Measurements from ENCODE around the gene ARL9.

Gene ARL9

DNA sequence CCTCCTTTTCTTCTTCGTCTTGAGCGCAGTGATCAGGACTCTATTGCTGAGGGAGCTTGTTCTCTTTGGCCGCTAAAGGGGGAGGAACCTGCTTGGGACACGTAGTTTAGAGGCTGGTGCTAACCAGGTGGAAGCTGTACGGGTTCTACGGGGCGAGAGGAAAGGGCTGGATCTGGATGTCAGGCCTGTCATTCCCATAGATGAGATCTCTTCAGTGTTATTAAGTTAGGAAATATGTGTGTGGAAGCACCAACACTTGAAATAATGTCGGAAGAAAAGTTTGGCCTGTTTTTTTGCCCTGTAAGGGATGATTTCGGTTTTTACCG, 37.5 kb upstream of the ARL9 start:
- H3K4me1 ChIP-seq (ENCODE audit: control insufficient read depth, insufficient read depth, low read length) = peaks cover 7% of the 10 kb centered on the region
- no peaks in the 10 kb centered on the region for H3K9me3 ChIP-seq (ENCODE audit: control insufficient read depth, low read length)
- H3K36me3 ChIP-seq (ENCODE audit: control insufficient read depth, insufficient read depth, low read length) = peaks cover 23% of the 10 kb centered on the region
- peak overlapping the region; percentile 78 for H3K27ac ChIP-seq (ENCODE audit: insufficient read depth, low read depth, low read length, poor library complexity, severe bottlenecking)
- H3K27me3 ChIP-seq (ENCODE audit: control insufficient read depth, insufficient read depth, low read length, poor library complexity, severe bottlenecking) = no peaks in the 10 kb centered on the region
- whole genome bisulfite sequencing, 2 experiments = 2% methylated on average over 10 of the region's 10 CpGs
- H3K4me3 ChIP-seq (ENCODE audit: insufficient read depth, low read depth, low read length) = peak overlapping the region; percentile 73

DNA sequence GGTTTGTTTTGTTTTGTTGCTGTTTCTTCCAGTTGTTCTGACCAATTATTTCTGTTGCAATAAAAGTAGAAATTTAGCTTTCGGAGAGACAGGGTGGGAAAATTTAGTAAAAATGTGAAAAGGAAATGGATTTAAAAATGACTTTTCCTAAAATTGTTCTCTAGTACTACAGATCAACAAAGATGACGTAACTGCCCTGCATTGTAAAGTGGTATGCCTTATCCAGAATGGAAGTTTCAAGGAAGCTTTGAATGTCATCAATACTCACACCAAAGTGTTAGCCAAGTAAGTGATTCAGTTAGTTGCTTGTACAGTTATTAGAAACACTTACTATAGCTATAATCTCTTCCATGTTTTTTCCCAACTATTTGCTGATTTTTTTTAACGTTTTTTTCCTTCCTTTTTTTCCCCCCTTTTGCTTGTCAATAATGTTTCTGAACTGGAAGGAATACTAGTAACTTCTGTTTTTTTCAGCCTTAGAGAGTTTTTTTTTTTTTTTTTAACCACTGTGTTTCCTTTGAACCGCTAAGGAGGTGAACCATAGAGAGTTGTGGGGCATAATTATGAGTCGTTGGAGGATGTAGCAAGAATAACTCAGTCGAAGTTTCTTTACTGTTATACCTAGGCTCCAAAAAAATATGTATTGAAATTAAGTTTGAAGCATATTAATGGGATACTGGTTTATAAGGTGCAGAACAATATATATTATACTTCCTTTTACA, 35.9 kb upstream of the ARL9 start:
- H3K36me3 ChIP-seq (ENCODE audit: control insufficient read depth, insufficient read depth, low read length) = peaks cover 24% of the 10 kb centered on the region
- no peaks in the 10 kb centered on the region for H3K9me3 ChIP-seq (ENCODE audit: control insufficient read depth, low read length)
- H3K27me3 ChIP-seq (ENCODE audit: control insufficient read depth, insufficient read depth, low read length, poor library complexity, severe bottlenecking) = no peaks in the 10 kb centered on the region
- no peak overlapping the region for H3K4me3 ChIP-seq (ENCODE audit: insufficient read depth, low read depth, low read length)
- WGBS, 2 experiments = 88 to 90% methylated on average over 6 of the region's 6 CpGs
- no peak overlapping the region for H3K27ac ChIP-seq (ENCODE audit: insufficient read depth, low read depth, low read length, poor library complexity, severe bottlenecking)
- H3K4me1 ChIP-seq (ENCODE audit: control insufficient read depth, insufficient read depth, low read length) = peaks cover 7% of the 10 kb centered on the region

DNA sequence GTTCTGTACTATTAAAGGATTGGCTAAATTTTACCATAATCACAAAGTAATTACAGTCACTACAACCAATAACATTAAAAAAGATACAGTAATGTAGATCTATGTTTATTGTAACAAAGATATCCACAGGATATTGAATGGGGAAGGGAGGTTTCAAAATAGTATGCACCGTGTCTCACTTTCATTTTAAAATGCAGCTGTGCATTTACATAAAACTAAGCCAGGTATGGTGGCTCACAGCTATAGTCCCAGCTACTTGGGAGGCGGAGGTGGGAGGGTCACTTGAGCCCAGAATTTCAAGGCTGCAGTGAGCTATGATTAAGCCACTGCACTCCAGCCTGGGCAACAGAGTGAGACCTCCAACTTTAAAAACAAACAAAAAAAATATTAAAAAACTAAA, 29.7 kb upstream of the ARL9 start:
- Histone ChIP-seq H3K27ac (ENCODE audit: insufficient read depth, low read depth, low read length, poor library complexity, severe bottlenecking) (no peak overlapping the region), H3K36me3 (ENCODE audit: control insufficient read depth, insufficient read depth, low read length) (peaks cover 39% of the 10 kb centered on the region), H3K9me3 (ENCODE audit: control insufficient read depth, low read length) (no peaks in the 10 kb centered on the region), H3K4me3 (ENCODE audit: insufficient read depth, low read depth, low read length) (no peak overlapping the region), H3K27me3 (ENCODE audit: control insufficient read depth, insufficient read depth, low read length, poor library complexity, severe bottlenecking) (no peaks in the 10 kb centered on the region), H3K4me1 (ENCODE audit: control insufficient read depth, insufficient read depth, low read length) (no peaks in the 10 kb centered on the region)
- WGBS, 2 experiments = 94 to 100% methylated on average over 2 of the region's 2 CpGs

DNA sequence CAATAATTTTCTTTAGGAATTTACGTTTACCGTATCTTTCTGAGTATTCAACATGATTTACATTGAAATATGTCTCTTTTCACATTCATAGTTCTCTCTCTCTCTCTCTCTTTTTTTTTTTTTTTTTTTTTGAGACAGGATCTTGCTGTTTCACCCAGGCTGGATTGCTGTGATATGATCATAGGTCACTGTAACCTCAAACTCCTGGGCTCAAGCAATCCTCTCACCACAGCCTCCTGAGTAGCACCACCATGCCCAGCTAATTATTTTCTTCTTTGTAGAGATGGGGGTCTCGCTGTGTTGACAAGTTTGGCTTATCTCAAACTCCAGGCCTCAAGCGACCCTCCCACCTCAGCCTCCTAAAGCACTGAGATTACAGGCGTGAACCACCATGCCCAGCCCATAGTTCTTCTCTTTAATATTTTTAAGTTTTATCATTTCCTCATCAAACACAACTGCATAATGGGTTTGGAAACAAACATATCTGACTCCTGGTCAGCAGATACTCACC, 28.3 kb upstream of the ARL9 start:
- H3K4me3 ChIP-seq (ENCODE audit: insufficient read depth, low read depth, low read length) = no peak overlapping the region
- peaks cover 31% of the 10 kb centered on the region for H3K36me3 ChIP-seq (ENCODE audit: control insufficient read depth, insufficient read depth, low read length)
- no peaks in the 10 kb centered on the region for H3K9me3 ChIP-seq (ENCODE audit: control insufficient read depth, low read length)
- WGBS, 2 experiments = 93 to 96% methylated on average over 5 of the region's 5 CpGs
- no peaks in the 10 kb centered on the region for H3K27me3 ChIP-seq (ENCODE audit: control insufficient read depth, insufficient read depth, low read length, poor library complexity, severe bottlenecking)
- H3K27ac ChIP-seq (ENCODE audit: insufficient read depth, low read depth, low read length, poor library complexity, severe bottlenecking) = no peak overlapping the region
- no peaks in the 10 kb centered on the region for H3K4me1 ChIP-seq (ENCODE audit: control insufficient read depth, insufficient read depth, low read length)

DNA sequence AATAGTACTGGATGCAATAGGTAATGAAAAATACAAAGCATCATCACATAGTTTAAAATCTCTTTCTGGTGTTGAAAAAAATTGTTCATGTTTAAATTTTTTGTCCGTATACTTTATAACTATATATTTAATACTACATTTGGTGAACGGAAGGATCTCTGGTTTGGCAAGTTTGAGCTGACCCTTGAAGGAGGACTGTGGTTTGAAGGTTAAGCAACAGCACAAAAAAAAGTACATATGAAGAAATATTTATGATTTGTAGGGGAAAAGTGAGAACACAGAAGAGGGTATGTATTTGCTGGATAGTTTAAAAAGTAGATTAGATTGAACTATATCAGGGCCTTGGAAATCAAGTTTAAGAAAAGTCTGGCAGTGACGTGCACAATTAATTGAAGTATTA, 24.9 kb upstream of the ARL9 start:
- Histone ChIP-seq H3K4me3 (ENCODE audit: insufficient read depth, low read depth, low read length) (no peak overlapping the region), H3K27me3 (ENCODE audit: control insufficient read depth, insufficient read depth, low read length, poor library complexity, severe bottlenecking) (no peaks in the 10 kb centered on the region), H3K4me1 (ENCODE audit: control insufficient read depth, insufficient read depth, low read length) (no peaks in the 10 kb centered on the region), H3K27ac (ENCODE audit: insufficient read depth, low read depth, low read length, poor library complexity, severe bottlenecking) (no peak overlapping the region), H3K9me3 (ENCODE audit: control insufficient read depth, low read length) (no peaks in the 10 kb centered on the region), H3K36me3 (ENCODE audit: control insufficient read depth, insufficient read depth, low read length) (peaks cover 19% of the 10 kb centered on the region)
- 97 to 98% methylated on average over 2 of the region's 3 CpGs for WGBS, 2 experiments

DNA sequence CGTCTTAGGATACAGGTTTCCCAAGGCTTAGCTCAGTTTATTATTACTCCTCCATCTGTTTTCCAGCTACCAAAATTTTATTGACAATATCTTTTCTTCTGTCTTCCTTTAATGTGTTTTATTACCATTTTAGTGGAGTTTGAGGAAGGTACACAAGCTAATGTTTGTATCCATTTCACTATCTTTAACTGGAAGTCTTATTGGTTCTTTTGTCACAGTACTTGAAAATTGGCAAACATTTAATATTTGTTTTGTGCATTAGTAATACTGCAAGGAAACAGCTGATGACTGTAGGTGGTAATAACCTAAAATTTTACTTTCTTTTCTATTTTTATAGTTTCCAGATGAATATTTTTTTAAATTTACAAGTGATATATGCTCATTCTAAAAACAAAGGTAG, 9.3 kb upstream of the ARL9 start:
- Histone ChIP-seq H3K4me1 (ENCODE audit: control insufficient read depth, insufficient read depth, low read length) (no peaks in the 10 kb centered on the region), H3K9me3 (ENCODE audit: control insufficient read depth, low read length) (no peaks in the 10 kb centered on the region), H3K27ac (ENCODE audit: insufficient read depth, low read depth, low read length, poor library complexity, severe bottlenecking) (no peak overlapping the region), H3K4me3 (ENCODE audit: insufficient read depth, low read depth, low read length) (no peak overlapping the region), H3K36me3 (ENCODE audit: control insufficient read depth, insufficient read depth, low read length) (peaks cover 13% of the 10 kb centered on the region), H3K27me3 (ENCODE audit: control insufficient read depth, insufficient read depth, low read length, poor library complexity, severe bottlenecking) (no peaks in the 10 kb centered on the region)
- WGBS, 2 experiments = 90 to 92% methylated on average over 1 of the region's 1 CpG

DNA sequence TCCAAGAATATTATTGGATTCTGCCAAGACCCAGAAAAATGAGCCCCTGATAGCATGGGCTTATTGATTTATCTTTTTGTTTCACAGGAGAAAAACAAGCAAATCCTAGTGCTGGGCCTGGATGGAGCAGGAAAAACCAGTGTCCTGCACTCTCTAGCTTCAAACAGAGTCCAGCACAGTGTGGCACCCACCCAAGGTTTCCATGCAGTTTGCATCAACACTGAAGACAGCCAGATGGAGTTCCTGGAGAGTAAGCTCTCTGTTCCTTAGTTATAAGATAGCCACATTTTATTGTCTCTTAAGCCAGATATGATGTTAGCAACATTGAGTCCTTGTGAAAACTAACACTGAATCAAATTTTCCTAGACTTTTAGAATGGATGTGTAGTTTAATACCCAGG, 5.5 kb downstream of the ARL9 start:
- Histone ChIP-seq H3K27ac (ENCODE audit: insufficient read depth, low read depth, low read length, poor library complexity, severe bottlenecking) (no peak overlapping the region), H3K4me1 (ENCODE audit: control insufficient read depth, insufficient read depth, low read length) (peaks cover 5% of the 10 kb centered on the region), H3K9me3 (ENCODE audit: control insufficient read depth, low read length) (no peaks in the 10 kb centered on the region), H3K27me3 (ENCODE audit: control insufficient read depth, insufficient read depth, low read length, poor library complexity, severe bottlenecking) (peaks cover 12% of the 10 kb centered on the region), H3K4me3 (ENCODE audit: insufficient read depth, low read depth, low read length) (no peak overlapping the region), H3K36me3 (ENCODE audit: control insufficient read depth, insufficient read depth, low read length) (no peaks in the 10 kb centered on the region)

DNA sequence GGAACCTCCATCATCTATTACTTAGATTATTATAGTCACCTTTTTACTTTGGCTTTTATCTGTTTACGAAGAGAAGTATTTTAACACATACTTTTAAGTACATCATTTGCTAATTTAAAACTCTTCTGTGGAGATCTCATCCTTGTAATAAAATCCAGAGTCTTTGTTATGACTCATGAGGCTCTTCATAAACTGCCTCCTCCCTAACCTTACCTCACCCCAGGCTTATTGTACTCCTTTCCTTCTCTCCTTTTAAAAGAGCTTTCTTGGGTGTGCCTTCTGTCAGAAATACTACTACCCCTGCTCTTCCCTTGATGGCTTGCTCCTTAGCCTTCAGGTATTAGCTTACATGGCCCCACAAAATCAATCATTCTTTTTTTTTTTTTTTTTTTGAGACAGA, 6.6 kb downstream of the ARL9 start:
- H3K27me3 ChIP-seq (ENCODE audit: control insufficient read depth, insufficient read depth, low read length, poor library complexity, severe bottlenecking) = peaks cover 1% of the 10 kb centered on the region
- H3K27ac ChIP-seq (ENCODE audit: insufficient read depth, low read depth, low read length, poor library complexity, severe bottlenecking) = no peak overlapping the region
- WGBS, 2 experiments = 93% methylated on average over 1 of the region's 1 CpG; no CpG with 5 or more reads in 1 of the 2 experiments
- H3K9me3 ChIP-seq (ENCODE audit: control insufficient read depth, low read length) = no peaks in the 10 kb centered on the region
- H3K4me3 ChIP-seq (ENCODE audit: insufficient read depth, low read depth, low read length) = no peak overlapping the region
- no peaks in the 10 kb centered on the region for H3K36me3 ChIP-seq (ENCODE audit: control insufficient read depth, insufficient read depth, low read length)
- H3K4me1 ChIP-seq (ENCODE audit: control insufficient read depth, insufficient read depth, low read length) = no peaks in the 10 kb centered on the region

DNA sequence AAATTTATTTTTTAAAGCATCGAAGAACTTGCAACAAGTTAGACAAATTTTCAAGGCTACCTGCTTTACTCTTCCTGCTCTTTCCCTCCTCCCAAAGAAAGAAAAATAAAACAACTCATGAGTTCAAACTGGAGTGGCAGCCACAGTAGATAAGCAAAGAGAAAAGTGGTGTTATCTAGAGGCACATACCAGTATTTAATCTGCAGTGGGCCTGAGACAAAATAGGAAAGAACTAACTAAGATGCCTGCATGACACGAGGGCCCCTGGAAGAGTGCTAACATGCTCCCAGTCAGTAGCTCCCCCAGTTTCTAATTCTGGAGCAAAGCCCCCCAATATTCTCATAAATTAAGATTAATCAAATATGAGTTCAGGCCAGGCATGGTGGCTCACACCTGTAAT, 7.9 kb downstream of the ARL9 start:
- no peaks in the 10 kb centered on the region for H3K27me3 ChIP-seq (ENCODE audit: control insufficient read depth, insufficient read depth, low read length, poor library complexity, severe bottlenecking)
- no peaks in the 10 kb centered on the region for H3K9me3 ChIP-seq (ENCODE audit: control insufficient read depth, low read length)
- no peaks in the 10 kb centered on the region for H3K36me3 ChIP-seq (ENCODE audit: control insufficient read depth, insufficient read depth, low read length)
- 87 to 92% methylated on average over 2 of the region's 2 CpGs for WGBS, 2 experiments
- H3K27ac ChIP-seq (ENCODE audit: insufficient read depth, low read depth, low read length, poor library complexity, severe bottlenecking) = no peak overlapping the region
- no peaks in the 10 kb centered on the region for H3K4me1 ChIP-seq (ENCODE audit: control insufficient read depth, insufficient read depth, low read length)
- H3K4me3 ChIP-seq (ENCODE audit: insufficient read depth, low read depth, low read length) = no peak overlapping the region

DNA sequence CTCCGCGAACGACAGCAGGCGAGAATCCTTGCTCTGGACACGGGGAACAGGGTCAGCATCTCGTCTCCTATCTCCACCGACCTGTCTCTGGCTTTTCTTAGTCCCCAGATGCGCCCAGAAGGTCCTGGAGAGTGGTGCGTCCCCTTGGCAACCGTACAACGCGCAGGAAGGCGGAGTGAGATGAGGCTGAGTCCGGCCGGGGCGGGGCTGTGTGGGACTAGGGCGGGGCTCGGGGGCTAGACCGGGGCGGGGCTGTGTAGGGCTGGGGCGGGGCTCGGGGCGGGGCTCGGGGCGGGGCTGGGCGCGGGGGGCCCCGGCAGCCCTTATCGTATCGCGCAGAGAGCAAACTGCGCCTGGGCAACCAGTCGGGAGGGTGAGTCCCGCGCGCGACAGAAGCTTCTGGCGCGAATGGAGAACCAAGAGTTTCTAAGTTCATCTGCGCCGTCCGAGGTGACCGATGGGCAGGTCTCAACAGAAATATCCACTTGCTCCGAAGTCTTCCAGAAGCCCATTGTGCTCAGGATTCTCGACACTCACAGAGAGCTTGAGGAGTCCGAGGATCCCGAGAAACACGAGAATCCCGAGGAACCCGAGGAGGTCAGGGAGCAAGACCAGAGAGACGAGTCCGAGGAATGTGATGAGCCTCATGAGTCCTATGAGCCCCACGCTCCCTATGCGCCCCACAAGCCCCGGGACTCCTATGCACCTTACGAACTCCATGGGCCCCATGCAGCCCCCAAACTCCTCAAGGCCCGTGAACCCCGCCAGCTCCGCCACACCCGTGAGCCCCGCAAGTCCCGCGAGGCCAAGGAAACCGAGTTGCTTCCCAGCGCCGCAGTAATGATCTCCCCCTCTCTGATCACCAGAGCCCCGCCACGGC, 24.9 kb downstream of the ARL9 start:
- no peaks in the 10 kb centered on the region for H3K36me3 ChIP-seq (ENCODE audit: control insufficient read depth, insufficient read depth, low read length)
- no peaks in the 10 kb centered on the region for H3K4me1 ChIP-seq (ENCODE audit: control insufficient read depth, insufficient read depth, low read length)
- H3K27me3 ChIP-seq (ENCODE audit: control insufficient read depth, insufficient read depth, low read length, poor library complexity, severe bottlenecking) = peaks cover 54% of the 10 kb centered on the region
- peak overlapping the region; percentile 68 for H3K4me3 ChIP-seq (ENCODE audit: insufficient read depth, low read depth, low read length)
- no peaks in the 10 kb centered on the region for H3K9me3 ChIP-seq (ENCODE audit: control insufficient read depth, low read length)
- 5 to 6% methylated on average over 68 of the region's 68 CpGs for WGBS, 2 experiments
- no peak overlapping the region for H3K27ac ChIP-seq (ENCODE audit: insufficient read depth, low read depth, low read length, poor library complexity, severe bottlenecking)

All from ectodermal cell (in vitro differentiated cells).